ENCODE results near the gene RABL6.

Gene RABL6

GRCh38 chr9:136876476-136876875 is 68.7 kb downstream of the RABL6 start:
- H3K4me1 ChIP-seq (ENCODE audit: control insufficient read depth, insufficient read depth, low read length), result no peaks in the 10 kb centered on the region
- H3K36me3 ChIP-seq (ENCODE audit: control insufficient read depth in 2 of 2, insufficient read depth in 1 of 2, low read length in 2 of 2), result no peaks in the 10 kb centered on the region
- no peak overlapping the region for H3K4me3 ChIP-seq (ENCODE audit: low read depth, low read length)
- no peak overlapping the region for H3K27ac ChIP-seq (ENCODE audit: extremely low read depth, low read depth, low read length)
- CTCF ChIA-PET, result interaction anchor here (0.6 to 1.0 kb wide), 2 partner anchors 10 to 158 kb away, joined by 3 to 4 read pairs; partner anchors contain the start of gene TRAF2
- POLR2A ChIA-PET, result no interaction called here
- TF ChIP-seq TCF7L2 (IDR thresholded peaks at IDR 0.05; ENCODE audit: borderline replicate concordance, low read depth, low read length) (no peak), SCRT1 (tag by site-specific recombination; IDR thresholded peaks at IDR 0.05; ENCODE audit: borderline replicate concordance) (no peak), ZNF664 (tag by site-specific recombination; IDR thresholded peaks at IDR 0.05) (no peak), ZFHX2 (tag by site-specific recombination; conservative IDR thresholded peaks at IDR 0.05) (no peak), ZNF501 (tag by site-specific recombination; IDR thresholded peaks at IDR 0.05) (no peak), ZNF561 (tag by site-specific recombination; IDR thresholded peaks at IDR 0.05; ENCODE audit: borderline replicate concordance) (no peak)
- H3K9me3 ChIP-seq (ENCODE audit: control insufficient read depth, insufficient read depth, low read depth, low read length), result no peaks in the 10 kb centered on the region

- POLR2A ChIA-PET, result interaction anchor here (0.6 to 1.6 kb wide), 4 partner anchors 15 to 44 kb away, joined by 3 to 4 read pairs (median 3); partner anchors contain the start of gene EDF1
Observed at GRCh38 chr9:136880651-136881050, 72.9 kb downstream of the RABL6 start.

GRCh38 chr9:136881691-136882108 is 74.0 kb downstream of the RABL6 start:
- H3K36me3 ChIP-seq (ENCODE audit: control insufficient read depth in 2 of 2, insufficient read depth in 1 of 2, low read length in 2 of 2), result no peaks in the 10 kb centered on the region
- POLR2A ChIA-PET, result interaction anchor here (0.8 to 1.6 kb wide), 6 partner anchors 12 to 35 kb away, joined by 3 to 4 read pairs (median 3); partner anchors contain the start of gene EDF1
- CTCF ChIA-PET, result interaction anchor here (0.6 to 1.0 kb wide), 4 partner anchors 13 to 481 kb away, joined by 3 to 5 read pairs (median 3); partner anchors contain the start of gene AJM1
- H3K4me1 ChIP-seq (ENCODE audit: control insufficient read depth, insufficient read depth, low read length), result no peaks in the 10 kb centered on the region
- H3K27ac ChIP-seq (ENCODE audit: extremely low read depth, low read depth, low read length), result no peak overlapping the region
- no peak overlapping the region for H3K4me3 ChIP-seq (ENCODE audit: low read depth, low read length)
- no peaks in the 10 kb centered on the region for H3K9me3 ChIP-seq (ENCODE audit: control insufficient read depth, insufficient read depth, low read depth, low read length)
- TF ChIP-seq GLIS1 (tag by site-specific recombination; IDR thresholded peaks at IDR 0.05) (peak; percentile 82), ZNF626 (tag by site-specific recombination; IDR thresholded peaks at IDR 0.05) (no peak), ZNF211 (tag by site-specific recombination; IDR thresholded peaks at IDR 0.05; ENCODE audit: low read depth) (no peak), ZNF16 (tag by site-specific recombination; IDR thresholded peaks at IDR 0.05; ENCODE audit: low read depth) (no peak), ZNF639 (tag by site-specific recombination; IDR thresholded peaks at IDR 0.05) (no peak), GLIS2 (tag by site-specific recombination; IDR thresholded peaks at IDR 0.05) (peak; percentile 32; the same call in 1 of the 2 replicates), ZNF157 (tag by site-specific recombination; IDR thresholded peaks at IDR 0.05) (no peak), ZNF169 (tag by site-specific recombination; IDR thresholded peaks at IDR 0.05) (no peak), ZNF596 (tag by site-specific recombination; IDR thresholded peaks at IDR 0.05) (no peak)

More at GRCh38 chr9:136880651-136881050, 72.9 kb downstream of the RABL6 start:
- CTCF ChIA-PET, result interaction anchor here (0.5 to 0.7 kb wide), 2 partner anchors 10 to 14 kb away, joined by 3 to 4 read pairs; no protein-coding TSS in a partner anchor
- H3K4me3 ChIP-seq (ENCODE audit: low read depth, low read length), result no peak overlapping the region
- H3K9me3 ChIP-seq (ENCODE audit: control insufficient read depth, insufficient read depth, low read depth, low read length), result no peaks in the 10 kb centered on the region
- no peak for TF ChIP-seq ZNF140 (tag by site-specific recombination; IDR thresholded peaks at IDR 0.05)
- TF ChIP-seq ZNF214 (tag by site-specific recombination; IDR thresholded peaks at IDR 0.05; ENCODE audit: borderline replicate concordance), result no peak
- no peak for TF ChIP-seq ZNF24 (tag by site-specific recombination; IDR thresholded peaks at IDR 0.05)
- TF ChIP-seq SP2 (tag by site-specific recombination; IDR thresholded peaks at IDR 0.05), result peak; percentile 15; the same call in 1 of the 2 replicates
- TF ChIP-seq ZNF18 (tag by site-specific recombination; IDR thresholded peaks at IDR 0.05), result peak; percentile 58; the same call in 1 of the 2 replicates
- TF ChIP-seq ZNF311 (tag by site-specific recombination; IDR thresholded peaks at IDR 0.05; ENCODE audit: borderline replicate concordance), result no peak
- no peak for TF ChIP-seq ZNF677 (tag by site-specific recombination; IDR thresholded peaks at IDR 0.05)
- H3K36me3 ChIP-seq (ENCODE audit: control insufficient read depth in 2 of 2, insufficient read depth in 1 of 2, low read length in 2 of 2), result no peaks in the 10 kb centered on the region
- no peaks in the 10 kb centered on the region for H3K4me1 ChIP-seq (ENCODE audit: control insufficient read depth, insufficient read depth, low read length)
- no peak overlapping the region for H3K27ac ChIP-seq (ENCODE audit: extremely low read depth, low read depth, low read length)
